Endothelial cell of umbilical vein (primary cell): ENCODE data around the gene SLCO4C1. TPM values are rescaled to one million over a fixed set of nuclear protein-coding genes. Genes with fewer than 3 reads are reported as not detected.

Experiments used
- BruUV-seq: library from RNA; stranded (reverse); fragments of 400-500 nt; replicated peaks from 2 replicates; lab custom pipeline; 2021; lab: Mats Ljungman, UMichigan
- CTCF ChIA-PET: fragments of 300-600, 350-600 bp; sonication (Branson Sonifier 250); formaldehyde crosslinking; loops from one replicate; lab custom pipeline; 2021; ENCODE audit warnings: antibody characterized with exemption, inconsistent platforms; lab: Charles Lee
- POLR2A ChIA-PET: fragments of 300-600, 350-600 bp; sonication (Branson Sonifier 250); formaldehyde crosslinking; loops from one replicate; lab custom pipeline; 2021; ENCODE audit warnings: antibody characterized with exemption, inconsistent platforms; lab: Charles Lee
- DNase-seq: peaks from one replicate; pipeline ENCODE4 v3.0.0-alpha.2; 2011; ENCODE audit warnings: low read depth, low spot score
- FAIRE-seq: peaks from 2 replicates; lab custom pipeline; 2011; peaks lifted over from hg19 to GRCh38; lab: Jason Lieb, UNC
- H2AFZ ChIP-seq: 2 replicates; pipeline ENCODE4 v1.6.0; 2012; ENCODE audit warnings: low read depth, low read length, control low read depth, inconsistent platforms
- H3K27ac ChIP-seq: 2 replicates; pipeline ENCODE4 v1.5.1; 2011; ENCODE audit warnings: low read depth, mild to moderate bottlenecking, control low read depth, low read length, moderate library complexity; ENCODE audit not compliant: insufficient read depth
- H3K27me3 ChIP-seq, 2 experiments: 2 replicates each; pipeline versions ENCODE4 v1.6.0 to v1.6.1; 2011; ENCODE audit warnings: low read length in 2 of 2, mixed read lengths in 1 of 2; ENCODE audit not compliant: control insufficient read depth in 2 of 2, insufficient read depth in 2 of 2
- H3K36me3 ChIP-seq, 2 experiments: 2 replicates in 1 of 2; 3 replicates in 1 of 2; pipeline ENCODE4 v1.5.1; 2011; ENCODE audit warnings: low read length in 2 of 2, mild to moderate bottlenecking in 1 of 2, moderate library complexity in 1 of 2; ENCODE audit not compliant: control insufficient read depth in 2 of 2, insufficient read depth in 2 of 2; ENCODE audit errors: extremely low read depth in 1 of 2
- H3K4me1 ChIP-seq: 3 replicates; pipeline ENCODE4 v1.5.1; 2011; ENCODE audit warnings: mild to moderate bottlenecking, low read length; ENCODE audit not compliant: control insufficient read depth, insufficient read depth; ENCODE audit errors: extremely low read depth
- H3K4me2 ChIP-seq: 2 replicates; pipeline ENCODE4 v1.6.1; 2011; ENCODE audit warnings: low read length, control low read depth, mixed read lengths; ENCODE audit not compliant: insufficient read depth
- H3K4me3 ChIP-seq, 3 experiments: fragments of 200-600 bp in 1 of 3; sonication (generic), shearing (Covaris generic) in 1 of 3; replicated peaks in 1 of 3; 2 replicates each; pipeline ENCODE4 v1.5.1; 2011 to 2016; ENCODE audit warnings: control low read depth in 3 of 3, low read length in 3 of 3, mild to moderate bottlenecking in 2 of 3, inconsistent platforms in 1 of 3, low read depth in 1 of 3, moderate library complexity in 1 of 3; ENCODE audit not compliant: insufficient read depth in 1 of 3
- H3K79me2 ChIP-seq: 2 replicates; pipeline ENCODE4 v1.6.0; 2012; ENCODE audit warnings: low read length, inconsistent platforms; ENCODE audit not compliant: control insufficient read depth, insufficient read depth
- H3K9ac ChIP-seq: replicated peaks from 2 replicates; pipeline ENCODE3; 2011; ENCODE audit warnings: low read length, control low read depth; ENCODE audit not compliant: insufficient read depth; ENCODE audit errors: extremely low read depth
- H3K9me1 ChIP-seq: replicated peaks from 3 replicates; pipeline ENCODE4 v1.6.0; 2011; ENCODE audit warnings: mild to moderate bottlenecking, low read length; ENCODE audit not compliant: control insufficient read depth, insufficient read depth; ENCODE audit errors: extremely low read depth
- H3K9me3 ChIP-seq: replicated peaks from 2 replicates; pipeline ENCODE4 v1.5.1; 2012; ENCODE audit warnings: low read length, inconsistent platforms; ENCODE audit not compliant: control insufficient read depth, insufficient read depth
- H4K20me1 ChIP-seq: replicated peaks from 2 replicates; pipeline ENCODE3; 2011; ENCODE audit warnings: mild to moderate bottlenecking, low read length; ENCODE audit not compliant: control insufficient read depth, insufficient read depth; ENCODE audit errors: extremely low read depth
- CTCF ChIP-seq, 2 donors: IDR thresholded peaks; 1 replicate in 1 of 2; 2 replicates in 1 of 2; pipeline ENCODE4 v1.5.1; 2011; ENCODE audit warnings: low read length in 2 of 2, mild to moderate bottlenecking in 2 of 2, moderate library complexity in 2 of 2, control low read depth in 1 of 2, inconsistent platforms in 1 of 2, low read depth in 1 of 2; ENCODE audit not compliant: insufficient read depth in 1 of 2; ENCODE audit errors: extremely low read depth in 1 of 2
- EZH2 ChIP-seq: IDR thresholded peaks from 2 replicates; pipeline ENCODE4 v1.6.1; 2012; ENCODE audit warnings: borderline replicate concordance, low read depth, mild to moderate bottlenecking, moderate library complexity, low read length, inconsistent platforms; ENCODE audit not compliant: severe bottlenecking
- FOS ChIP-seq: IDR thresholded peaks from 2 replicates; pipeline ENCODE4 v1.6.1; 2011; ENCODE audit warnings: mild to moderate bottlenecking, low read length, moderate library complexity, borderline replicate concordance; ENCODE audit not compliant: insufficient read depth
- GATA2 ChIP-seq: IDR thresholded peaks from 2 replicates; pipeline ENCODE4 v1.7.0; 2011; ENCODE audit warnings: low read depth, mild to moderate bottlenecking, moderate library complexity, mixed read lengths, low read length; ENCODE audit not compliant: insufficient read length, insufficient read depth
- JUN ChIP-seq: IDR thresholded peaks from 2 replicates; pipeline ENCODE4 v1.6.1; 2011; ENCODE audit warnings: borderline replicate concordance, low read depth; ENCODE audit not compliant: insufficient read length, insufficient read depth
- MAX ChIP-seq: IDR thresholded peaks from 2 replicates; pipeline ENCODE4 v1.6.1; 2011; ENCODE audit not compliant: insufficient read depth, insufficient read length
- MYC ChIP-seq: IDR thresholded peaks from one replicate; pipeline ENCODE4 v1.6.1; 2011; ENCODE audit warnings: mild to moderate bottlenecking, low read depth, low read length
- POLR2A ChIP-seq: IDR thresholded peaks from 2 replicates; pipeline ENCODE4 v1.6.1; 2012; ENCODE audit warnings: low read depth, mild to moderate bottlenecking, control low read depth, low read length
- POLR2AphosphoS5 ChIP-seq: IDR thresholded peaks from 2 replicates; pipeline ENCODE4 v1.6.1; 2012; ENCODE audit warnings: low read depth, mild to moderate bottlenecking, control low read depth, low read length, moderate library complexity; ENCODE audit not compliant: insufficient read depth
- dilution Hi-C: fragments of 300-500 bp; cut with MboI; formaldehyde crosslinking; loops from one replicate; pipeline ENCODE4 v1.15.0; 2019; ENCODE audit warnings: low sequenced_read_pairs; ENCODE audit not compliant: extremely low pct_ligation_motif_present
- intact Hi-C: fragments of 100-400 bp; cut with micrococcal nuclease; formaldehyde crosslinking; loops from one replicate; pipeline ENCODE4 v1.10.0; 2022
- polyA plus RNA-seq, 4 experiments: library from polyadenylated mRNA; depleted of rRNA in 3 of 4; stranded (reverse) in 3 of 4; unstranded in 1 of 4; fragments of >200 nt; gene quantifications; 2 replicates each; pipeline versions ENCODE4 v1.2.1 to v1.2.3, GENCODE V29; 2011 to 2012; ENCODE audit warnings: missing spikeins in 1 of 4
- total RNA-seq: library from RNA; stranded (reverse); gene quantifications from 2 replicates; pipeline ENCODE4 v1.2.3, GENCODE V29; 2021

The SLCO4C1 gene
- total and polyA plus RNA-seq, 2 donors (not counting 3 experiments of a cell fraction or from before 2014, with no cell fraction given) = 0.03 TPM; not detected in 1

GRCh38 chr5:102229685-102230084, 66.4 kb downstream of the SLCO4C1 start:
- POLR2A ChIA-PET = no interaction called here
- TF ChIP-seq EZH2 (no peak), POLR2A (no peak), FOS (no peak), MYC (no peak), JUN (no peak), MAX (no peak), CTCF (IDR thresholded peaks at IDR 0.05; ENCODE audit: extremely low read depth in 1 of 2, insufficient read depth in 1 of 2, low read depth in 1 of 2, low read length in 2 of 2) (no peak), GATA2 (no peak), POLR2AphosphoS5 (no peak)
- CTCF ChIA-PET = no interaction called here
- intact Hi-C loops = no loop called here
- Histone ChIP-seq H2AFZ (no peak overlapping the region), H3K9ac (no peak overlapping the region), H3K9me3 (no peaks in the 10 kb centered on the region), H3K36me3 (no peaks in the 10 kb centered on the region), H3K4me1 (no peaks in the 10 kb centered on the region), H3K27ac (no peak overlapping the region), H4K20me1 (no peaks in the 10 kb centered on the region), H3K27me3 (no peaks in the 10 kb centered on the region), H3K79me2 (no peaks in the 10 kb centered on the region), H3K4me3 (no peak overlapping the region), H3K9me1 (no peaks in the 10 kb centered on the region), H3K4me2 (no peak overlapping the region)
- dilution Hi-C loops = no loop called here
- DNase-seq = no peak
- no TSS peak for BruUV-seq
- no peak for FAIRE-seq
